ENCODE results near the gene CROCC.
"Not testable (repeated sequence)": the region's sequence is repeated elsewhere in the genome, so short reads cannot be mapped to it uniquely, and the experiment has no call there.

The CROCC gene

GRCh38 chr1:16913181-16913832, 8.4 kb upstream of the CROCC start:
- no peak for ATAC-seq
- TF ChIP-seq ZFP3 (CRISPR knock-in tag; IDR thresholded peaks at IDR 0.05) = no peak
- no peak for TF ChIP-seq TCF4 (CRISPR knock-in tag; IDR thresholded peaks at IDR 0.05; ENCODE audit: borderline replicate concordance)
- TF ChIP-seq ZNF565 (CRISPR knock-in tag; conservative IDR thresholded peaks at IDR 0.05; ENCODE audit: low read depth) = no peak
- TF ChIP-seq CREB5 (CRISPR knock-in tag; IDR thresholded peaks at IDR 0.05; ENCODE audit: low read depth) = no peak
- no peak for TF ChIP-seq PATZ1 (CRISPR knock-in tag; IDR thresholded peaks at IDR 0.05; ENCODE audit: borderline replicate concordance)
- TF ChIP-seq ISL1 (CRISPR knock-in tag; IDR thresholded peaks at IDR 0.05) = no peak
- TF ChIP-seq ESRRG (CRISPR knock-in tag; IDR thresholded peaks at IDR 0.05) = no peak

GRCh38 chr1:16913833-16914662, 7.7 kb upstream of the CROCC start:
- 0 out of 2 replicates have a peak, but pooled peaks have one; percentile 47 for TF ChIP-seq ZC3H10 (CRISPR knock-in tag; IDR thresholded peaks at IDR 0.05)
- peak; percentile 22; the same call in 1 of the 2 replicates for TF ChIP-seq ZFP30 (CRISPR knock-in tag; IDR thresholded peaks at IDR 0.05)
- TF ChIP-seq OSR1 (CRISPR knock-in tag; IDR thresholded peaks at IDR 0.05) = 0 out of 2 replicates have a peak, but pooled peaks have one; percentile 19
- TF ChIP-seq CSDC2 (CRISPR knock-in tag; IDR thresholded peaks at IDR 0.05) = 0 out of 2 replicates have a peak, but pooled peaks have one; percentile 75
- peak; percentile 87 for TF ChIP-seq TSHZ2 (CRISPR knock-in tag; IDR thresholded peaks at IDR 0.05)
- peak; percentile 56; the same call in 1 of the 2 replicates for TF ChIP-seq BACH2 (CRISPR knock-in tag; IDR thresholded peaks at IDR 0.05; ENCODE audit: borderline replicate concordance)
- peak; percentile 94 for TF ChIP-seq SNAI2 (CRISPR knock-in tag; IDR thresholded peaks at IDR 0.05)
- TF ChIP-seq ESRRG (CRISPR knock-in tag; IDR thresholded peaks at IDR 0.05) = 0 out of 2 replicates have a peak, but pooled peaks have one; percentile 20
- no peak for TF ChIP-seq ZNF8 (CRISPR knock-in tag; IDR thresholded peaks at IDR 0.05)
- no peak for TF ChIP-seq ZNF70 (CRISPR knock-in tag; IDR thresholded peaks at IDR 0.05)
- peak; percentile 81 for TF ChIP-seq ZFP3 (CRISPR knock-in tag; IDR thresholded peaks at IDR 0.05)
- TF ChIP-seq GLIS3 (CRISPR knock-in tag; IDR thresholded peaks at IDR 0.05) = 0 out of 2 replicates have a peak, but pooled peaks have one; percentile 28
- peak; percentile 75; the same call in 1 of the 2 replicates for TF ChIP-seq PPARA (CRISPR knock-in tag; IDR thresholded peaks at IDR 0.05; ENCODE audit: borderline replicate concordance)
- TF ChIP-seq TOX (CRISPR knock-in tag; IDR thresholded peaks at IDR 0.05; ENCODE audit: borderline replicate concordance) = no peak
- ATAC-seq = peak; percentile 99

- ATAC-seq = not testable (repeated sequence)
Measured at GRCh38 chr1:16914928-16915626, 6.7 kb upstream of the CROCC start.

- no peak for ATAC-seq
- no peak for TF ChIP-seq ISL1 (CRISPR knock-in tag; IDR thresholded peaks at IDR 0.05)
- no peak for TF ChIP-seq ZNF70 (CRISPR knock-in tag; IDR thresholded peaks at IDR 0.05)
- no peak for TF ChIP-seq POU6F1 (CRISPR knock-in tag; IDR thresholded peaks at IDR 0.05; ENCODE audit: borderline replicate concordance, low read depth)
- no peak for TF ChIP-seq BACH2 (CRISPR knock-in tag; IDR thresholded peaks at IDR 0.05; ENCODE audit: borderline replicate concordance)
- no peak for TF ChIP-seq PPARA (CRISPR knock-in tag; IDR thresholded peaks at IDR 0.05; ENCODE audit: borderline replicate concordance)
- TF ChIP-seq TCF4 (CRISPR knock-in tag; IDR thresholded peaks at IDR 0.05; ENCODE audit: borderline replicate concordance) = no peak
- TF ChIP-seq RARB (CRISPR knock-in tag; IDR thresholded peaks at IDR 0.05) = no peak
- no peak for TF ChIP-seq CSRNP3 (CRISPR knock-in tag; IDR thresholded peaks at IDR 0.05)
- TF ChIP-seq OSR1 (CRISPR knock-in tag; IDR thresholded peaks at IDR 0.05) = no peak
- no peak for TF ChIP-seq ZFP30 (CRISPR knock-in tag; IDR thresholded peaks at IDR 0.05)
- TF ChIP-seq PATZ1 (CRISPR knock-in tag; IDR thresholded peaks at IDR 0.05; ENCODE audit: borderline replicate concordance) = no peak
- no peak for TF ChIP-seq GLIS3 (CRISPR knock-in tag; IDR thresholded peaks at IDR 0.05)
- no peak for TF ChIP-seq ESRRG (CRISPR knock-in tag; IDR thresholded peaks at IDR 0.05)
- no peak for TF ChIP-seq ZNF8 (CRISPR knock-in tag; IDR thresholded peaks at IDR 0.05)
Measured at GRCh38 chr1:16915627-16915973, 6.1 kb upstream of the CROCC start.

Data from SK-N-SH treated with all-trans-retinoic acid at 6 μM for 48 hours (cell line).